UCSD-AML1 (cell line): ENCODE measurements around the gene CERS1.
A peak's percentile ranks its signal among the peaks of the same experiment; 100 is the strongest.

Source experiments
- DNase-seq: peaks from one replicate; lab custom pipeline; 2025; ENCODE audit not compliant: unreplicated experiment; lab: John Stamatoyannopoulos, UW

Gene CERS1

GRCh38 chr19:18895824-18896341 is at the start of gene CERS1:
Gene CERS1, minus strand, starts transcription at chr19:18896158. Its CDS starts 86 bp downstream, at chr19:18896072.
- no peak for DNase-seq

- no peak for DNase-seq
Observed at GRCh38 chr19:18945297-18945696, 49.3 kb upstream of the CERS1 start.

GRCh38 chr19:18943465-18943864 is 47.5 kb upstream of the CERS1 start:
- no peak for DNase-seq

GRCh38 chr19:18942692-18943091 is 46.7 kb upstream of the CERS1 start:
- DNase-seq: no peak

GRCh38 chr19:18941628-18942354 is 45.8 kb upstream of the CERS1 start:
- no peak for DNase-seq

- peak; percentile 69 for DNase-seq
Observed at GRCh38 chr19:18940769-18941627, 45.0 kb upstream of the CERS1 start, which contains the start of gene HOMER3. Gene HOMER3, minus strand, starts transcription at chr19:18941217. Its CDS starts 2,235 bp downstream, at chr19:18938982.

- no peak for DNase-seq
Observed at GRCh38 chr19:18939922-18940768, 44.2 kb upstream of the CERS1 start.

GRCh38 chr19:18939163-18939562 is 43.2 kb upstream of the CERS1 start:
- no peak for DNase-seq

GRCh38 chr19:18933297-18933696 is 37.3 kb upstream of the CERS1 start:
- no peak for DNase-seq

GRCh38 chr19:18932216-18932841 is 36.4 kb upstream of the CERS1 start:
- peak; percentile 27 for DNase-seq

- DNase-seq: no peak
Observed at GRCh38 chr19:18931316-18932162, 35.6 kb upstream of the CERS1 start.

GRCh38 chr19:18929311-18929710 is 33.4 kb upstream of the CERS1 start:
- DNase-seq: no peak

- DNase-seq: no peak
Observed at GRCh38 chr19:18928018-18928805, 32.3 kb upstream of the CERS1 start.

- DNase-seq: no peak
Observed at GRCh38 chr19:18924684-18925213, 28.8 kb upstream of the CERS1 start.

GRCh38 chr19:18922228-18922985 is 26.4 kb upstream of the CERS1 start:
- DNase-seq: no peak

- DNase-seq: no peak
Observed at GRCh38 chr19:18921593-18921992, 25.6 kb upstream of the CERS1 start.

GRCh38 chr19:18920400-18920799 is 24.4 kb upstream of the CERS1 start:
- no peak for DNase-seq

GRCh38 chr19:18919900-18920214 is 23.9 kb upstream of the CERS1 start:
- DNase-seq: no peak
